HG02623 (cell line): ENCODE measurements around the gene SEMA4C.

Experiments
- ATAC-seq: cut with Tn5 transposase; IDR thresholded peaks from one replicate; pipeline ENCODE4 v1.9.1; 2021; ENCODE audit warnings: moderate library complexity; ENCODE audit not compliant: unreplicated experiment

The SEMA4C gene

DNA sequence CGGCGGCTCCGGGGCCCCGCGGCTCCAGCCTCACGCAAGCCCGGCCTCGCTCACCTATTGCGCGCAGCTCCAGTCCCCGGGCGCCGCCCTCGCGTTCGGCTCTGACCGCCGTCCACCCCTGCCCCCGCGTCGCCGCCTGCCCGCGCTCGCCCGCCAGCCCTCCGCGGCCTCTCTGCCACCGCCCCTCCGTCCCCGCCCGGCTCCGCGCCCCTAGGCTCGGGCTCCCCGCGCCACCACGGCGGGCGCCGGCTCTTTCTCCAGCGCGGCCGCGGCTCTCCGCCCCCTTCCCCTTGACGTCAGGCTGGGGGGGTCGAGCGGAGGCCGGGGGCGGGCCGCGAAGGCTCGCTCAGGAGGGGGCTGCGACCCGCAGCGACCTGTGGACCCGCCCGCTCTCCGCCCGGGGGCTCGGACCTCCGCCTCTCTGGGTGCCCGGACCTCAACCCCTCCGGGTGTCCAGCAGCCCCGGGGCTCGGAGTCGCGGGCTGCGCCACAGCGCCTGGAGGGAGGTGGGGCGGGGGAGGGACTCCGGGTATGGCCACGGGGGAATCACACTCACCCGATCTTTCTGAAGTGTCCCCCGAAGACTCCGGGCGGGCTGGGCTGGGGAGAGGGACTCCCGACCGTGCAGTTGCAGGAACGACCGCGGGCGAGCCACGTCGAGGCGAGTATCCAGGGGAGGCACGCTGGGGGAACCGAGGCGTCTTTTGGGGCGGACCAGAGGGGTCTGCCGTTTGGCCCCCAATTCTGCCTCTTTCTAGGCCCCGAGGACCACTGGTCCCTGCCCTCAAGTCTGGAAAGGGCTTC is at the start of gene SEMA4C:
SEMA4C (minus strand) TSS at position 259 of the 804 bp plus-strand sequence. CDS start 2,194 bp downstream, outside the sequence.
- ATAC-seq, result no peak

- ATAC-seq, result no peak
These were observed 49.1 kb upstream of the SEMA4C start for GRCh38 chr2:96918754-96919550.

DNA sequence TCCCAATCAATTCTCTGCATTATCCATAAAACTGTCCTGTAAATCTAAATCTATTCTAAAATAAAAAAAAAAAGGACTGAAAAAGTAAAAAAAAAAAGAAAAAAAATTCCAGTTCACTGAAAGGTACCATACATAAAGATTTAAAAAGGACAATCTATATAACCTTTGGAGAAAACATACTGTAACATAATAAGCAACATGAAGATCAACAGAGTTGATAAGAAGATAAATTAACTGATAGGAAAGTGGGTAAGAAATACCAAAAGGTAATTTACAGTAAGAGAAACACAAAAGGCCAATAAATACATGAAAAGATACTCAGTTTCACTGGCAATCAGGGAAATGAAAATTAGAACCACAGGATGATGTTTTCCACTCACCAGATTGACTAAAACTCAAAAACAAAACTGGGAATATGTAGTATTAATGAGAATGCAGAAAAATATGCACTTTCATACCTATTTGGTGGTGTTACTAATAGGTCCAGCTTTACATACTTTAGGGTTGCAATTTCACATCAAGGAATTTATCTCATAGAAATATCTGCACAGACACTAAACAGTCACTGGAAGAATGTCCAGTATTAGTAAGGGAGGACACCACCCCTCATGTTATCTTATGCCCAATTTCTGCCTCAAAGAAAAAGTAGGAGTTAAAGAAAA is 48.3 kb upstream of the SEMA4C start:
- no peak for ATAC-seq

- ATAC-seq, result no peak
These were observed 47.0 kb upstream of the SEMA4C start for GRCh38 chr2:96916646-96917543.

DNA sequence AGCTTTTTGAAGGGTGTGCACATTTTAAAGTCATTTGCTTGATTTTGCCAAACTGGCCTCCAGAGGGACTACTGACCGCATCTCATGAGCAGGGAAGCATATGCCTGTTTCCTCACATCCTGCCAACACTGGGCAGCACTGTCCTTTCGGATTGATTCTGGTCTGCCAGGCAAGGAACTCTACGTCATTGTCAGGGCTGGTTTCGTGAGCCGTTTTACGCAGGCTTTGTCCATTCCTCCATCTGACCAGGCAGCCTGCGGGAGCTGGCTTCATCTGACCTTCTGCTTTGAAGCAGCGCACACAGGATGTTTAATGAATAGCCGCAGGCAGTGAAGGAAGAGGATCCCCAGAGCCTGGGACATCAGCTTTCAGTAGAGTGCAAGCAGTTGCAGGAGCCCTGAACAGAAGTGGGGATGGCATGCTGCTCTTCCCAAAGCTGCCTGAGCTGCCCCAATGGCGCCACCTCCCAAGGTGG is 46.3 kb upstream of the SEMA4C start:
- ATAC-seq, result no peak

GRCh38 chr2:96914332-96914731 is 44.5 kb upstream of the SEMA4C start:
- ATAC-seq, result no peak

GRCh38 chr2:96913398-96914202 is 43.7 kb upstream of the SEMA4C start:
- ATAC-seq, result no peak

GRCh38 chr2:96913117-96913397 is 43.2 kb upstream of the SEMA4C start:
- ATAC-seq, result no peak

DNA sequence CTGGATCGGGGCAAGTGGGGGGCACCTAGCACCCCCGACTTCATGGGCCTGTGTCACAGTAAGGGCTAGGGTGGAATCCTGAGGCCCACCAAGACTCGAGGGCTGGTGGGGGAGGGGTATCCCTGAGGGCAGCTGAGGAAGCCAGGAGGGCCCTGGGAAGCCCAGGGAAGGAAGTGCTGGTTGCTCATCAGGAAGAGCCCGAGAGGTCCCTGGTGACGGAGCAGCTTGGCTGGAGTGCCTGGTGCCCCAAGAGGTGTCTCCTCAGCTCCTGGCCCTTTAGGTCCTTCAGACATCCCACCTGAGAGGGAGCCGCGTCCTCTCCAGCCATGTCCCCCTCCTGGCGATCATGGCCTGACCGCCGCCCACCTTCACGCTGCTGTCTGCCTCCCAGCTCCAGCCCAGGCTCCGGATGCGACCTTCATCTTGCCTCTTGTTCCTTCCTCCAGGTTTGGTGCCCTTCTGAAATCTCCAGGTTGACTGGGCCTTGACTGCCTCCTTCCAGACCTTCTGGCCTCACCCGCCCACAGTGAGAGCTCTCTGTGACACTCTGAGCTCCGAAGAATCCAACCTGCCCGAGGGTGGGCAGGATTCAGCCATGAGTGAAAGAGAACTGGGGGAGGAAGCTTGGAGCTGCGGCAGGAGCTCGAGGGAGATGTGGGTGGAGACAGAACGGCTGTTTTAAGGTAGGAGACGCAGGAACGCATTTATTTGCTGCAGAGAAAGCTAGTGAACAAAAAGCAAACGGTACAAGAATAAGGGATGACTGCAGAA is 42.7 kb upstream of the SEMA4C start:
- no peak for ATAC-seq

- no peak for ATAC-seq
These were observed 39.7 kb upstream of the SEMA4C start for GRCh38 chr2:96909611-96910021.

DNA sequence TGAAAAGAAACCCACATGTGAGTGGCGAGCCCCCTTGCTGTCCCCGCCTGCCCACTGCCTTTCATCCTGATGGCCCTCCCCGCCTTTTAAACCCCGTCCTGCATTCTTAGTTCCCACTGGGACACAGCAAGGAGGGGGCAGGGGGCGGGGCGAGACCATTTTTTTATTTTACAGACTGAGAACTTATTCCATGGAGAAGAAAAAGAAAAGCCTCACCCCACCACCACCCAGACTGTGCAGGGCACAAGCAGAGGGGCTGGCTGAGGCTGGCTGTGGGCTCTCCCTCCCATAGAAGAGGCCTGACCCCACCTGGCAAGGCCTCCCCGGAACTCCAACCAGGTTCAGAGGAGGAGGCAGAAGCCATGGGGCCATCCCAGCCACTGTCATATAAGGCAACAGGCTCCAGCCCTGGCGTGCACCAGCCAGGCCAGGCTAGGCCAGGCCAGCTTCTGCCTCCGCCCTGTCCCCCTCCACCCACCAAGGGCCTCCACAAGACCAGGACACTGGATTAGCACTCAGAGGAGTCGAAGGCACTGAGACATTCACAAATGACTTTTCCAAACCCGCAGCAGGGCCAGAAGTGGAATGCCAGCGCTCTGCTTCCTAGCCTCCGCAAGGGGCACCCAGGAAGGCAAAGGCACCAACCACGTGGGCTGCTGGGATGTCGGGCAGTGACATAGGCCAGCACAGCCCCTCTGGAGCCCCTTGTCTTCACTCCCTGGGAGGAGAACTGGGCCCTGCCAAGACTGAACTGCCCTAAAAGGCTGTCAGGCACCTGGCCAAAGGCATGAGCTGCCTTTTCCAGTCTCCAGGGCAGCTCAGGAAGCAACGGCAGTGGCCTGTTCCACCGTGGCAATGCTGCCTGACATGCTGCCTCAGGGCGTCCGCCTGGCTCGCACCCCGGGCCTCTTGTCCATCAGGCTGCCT is 37.5 kb upstream of the SEMA4C start:
- ATAC-seq, result no peak

GRCh38 chr2:96906729-96907114 is 36.8 kb upstream of the SEMA4C start:
- no peak for ATAC-seq

DNA sequence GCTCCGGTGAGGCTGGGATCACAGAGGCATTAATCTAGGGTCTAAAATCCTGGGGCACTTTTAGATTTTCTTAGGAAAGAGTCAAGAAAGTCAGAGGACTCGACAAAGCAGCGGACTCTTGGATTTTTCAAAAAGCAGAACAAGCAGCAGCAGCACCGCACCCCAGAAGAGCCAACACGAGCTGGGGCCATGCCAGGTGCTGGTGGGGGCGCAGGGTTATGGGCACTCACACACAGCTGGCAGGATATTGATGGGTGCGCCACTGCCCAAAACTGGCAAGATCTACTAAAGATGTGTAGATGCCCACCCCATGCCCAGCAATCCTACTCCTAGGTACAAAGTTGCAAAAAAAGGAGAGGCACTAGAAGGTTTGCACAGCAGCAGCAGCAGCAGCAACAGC is 33.9 kb upstream of the SEMA4C start:
- ATAC-seq, result no peak

GRCh38 chr2:96903318-96903717 is 33.4 kb upstream of the SEMA4C start:
- no peak for ATAC-seq

DNA sequence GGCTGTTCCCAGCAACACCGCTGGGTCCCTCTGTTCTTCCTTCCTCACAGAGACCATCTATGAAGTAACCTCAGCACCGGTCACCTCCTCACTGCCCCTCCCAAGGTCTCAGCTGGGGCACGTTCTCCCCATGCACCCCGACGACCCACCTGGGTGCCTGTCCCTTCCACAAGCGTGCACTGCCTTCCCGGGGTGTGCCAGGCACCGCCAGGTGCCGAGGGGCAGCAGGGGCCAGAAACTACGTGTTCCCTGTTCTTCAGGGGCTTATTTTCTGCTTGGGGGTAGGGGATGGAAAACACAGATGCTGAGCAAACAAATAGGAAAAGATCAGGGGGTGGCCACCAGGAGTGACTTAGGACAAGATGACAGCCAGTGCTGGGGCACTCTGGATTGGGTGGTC is 30.4 kb upstream of the SEMA4C start:
- ATAC-seq, result no peak

DNA sequence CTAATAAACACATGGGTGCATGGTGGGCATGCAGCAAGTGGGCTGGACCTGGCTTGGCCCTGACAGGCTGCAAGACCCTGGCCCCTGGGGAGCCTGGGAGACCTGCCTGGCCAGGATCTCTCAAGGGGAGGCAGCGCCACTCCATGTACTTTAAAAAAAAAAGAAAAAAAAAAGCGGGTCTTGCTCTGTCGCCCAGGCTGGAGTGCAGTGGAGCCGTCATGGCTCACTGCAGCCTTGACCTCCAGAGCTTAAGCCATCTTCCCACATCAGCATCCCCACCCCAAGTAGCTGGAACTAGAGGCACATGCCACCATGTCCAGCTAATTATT is 29.5 kb upstream of the SEMA4C start:
- no peak for ATAC-seq

DNA sequence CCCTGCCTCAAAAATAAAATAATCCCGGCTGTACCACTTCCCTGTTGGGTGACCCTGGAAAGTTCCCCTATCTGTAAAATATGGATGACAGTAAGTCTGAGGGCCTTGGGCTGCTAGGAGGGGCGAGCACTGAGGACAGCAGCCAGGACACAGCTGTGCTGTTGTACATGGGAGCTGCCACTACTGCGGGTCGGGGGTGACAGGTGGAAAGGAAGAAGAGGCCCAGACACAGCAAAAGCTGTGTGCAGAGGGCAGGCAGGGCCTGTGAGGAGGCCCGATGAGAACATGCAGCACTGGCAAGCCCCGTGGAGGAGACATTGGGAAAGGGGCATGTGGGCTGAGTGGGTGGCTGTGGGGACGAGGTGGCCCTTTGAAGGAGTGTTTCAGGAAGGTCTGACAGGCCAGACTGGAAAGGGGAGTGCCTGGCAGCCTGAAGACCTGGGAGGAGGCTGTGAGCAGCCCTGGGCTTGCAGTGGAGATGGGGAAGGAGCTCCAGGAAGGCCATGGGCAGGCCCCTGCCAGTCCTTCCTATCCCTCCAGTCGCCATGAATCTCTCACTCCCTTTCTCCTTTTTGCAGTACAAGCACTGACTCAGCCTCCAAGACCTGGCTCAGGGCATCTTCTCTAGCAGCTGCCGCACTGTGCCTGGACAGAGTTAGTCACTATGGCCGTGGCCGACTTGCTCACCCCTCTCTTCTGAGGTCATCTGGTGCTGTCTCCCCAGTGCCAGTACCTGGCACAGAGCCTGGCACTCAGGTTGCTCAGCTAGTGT is 28.9 kb upstream of the SEMA4C start:
- ATAC-seq, result no peak

GRCh38 chr2:96898135-96898505 is 28.2 kb upstream of the SEMA4C start:
- no peak for ATAC-seq
